Measurements from ENCODE around the gene MIPEP. TPM values are rescaled to one million over a fixed set of nuclear protein-coding genes. Genes with fewer than 3 reads are reported as not detected.

The MIPEP gene
- total RNA-seq, 1 donor from 2014 or later: 19.6 TPM

DNA sequence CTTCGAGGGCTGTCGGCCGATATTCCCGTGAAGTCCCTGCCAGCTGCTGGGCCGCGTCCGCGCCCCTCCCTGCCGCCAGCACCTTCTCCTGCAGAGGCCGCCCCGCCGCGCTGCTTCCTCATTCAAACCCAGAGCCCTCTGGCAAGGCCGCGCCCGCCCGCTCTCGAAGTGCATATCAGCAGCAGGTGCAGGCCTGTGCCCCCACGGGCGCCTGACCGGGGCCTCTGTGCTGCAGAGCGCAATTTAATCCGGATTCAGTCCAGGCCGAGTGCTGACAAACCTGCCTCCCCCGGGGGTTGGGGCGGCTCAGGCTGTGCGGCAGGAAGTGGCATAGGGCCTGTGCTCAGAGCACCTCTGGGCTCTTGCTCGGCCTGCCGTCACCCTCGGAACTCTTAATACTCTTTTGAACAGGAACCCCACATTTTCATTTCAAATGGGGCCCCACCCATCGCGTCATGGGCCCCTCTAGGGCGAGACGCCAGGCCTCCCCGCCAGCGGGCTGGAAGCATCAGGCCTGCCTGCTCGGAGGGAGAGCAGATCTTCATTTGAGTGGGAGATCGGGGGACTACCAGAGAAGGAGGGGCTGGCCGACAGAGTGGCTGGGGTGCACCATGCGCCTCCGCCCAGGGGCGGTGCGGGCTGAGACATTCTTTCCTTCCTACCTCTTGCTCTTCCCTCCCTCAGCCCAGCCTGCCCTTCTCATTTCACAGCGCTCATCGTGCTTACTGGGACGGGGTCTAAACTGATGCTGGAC, 193.3 kb downstream of the MIPEP start:
- no peak for DNase-seq (ENCODE audit: low read depth, low spot score)
- Mint-ChIP-seq H3K27me3 (ENCODE audit: low read depth) (no peaks in the 10 kb centered on the region), H3K27ac (ENCODE audit: unreplicated experiment) (peak overlapping the region; percentile 85)

DNA sequence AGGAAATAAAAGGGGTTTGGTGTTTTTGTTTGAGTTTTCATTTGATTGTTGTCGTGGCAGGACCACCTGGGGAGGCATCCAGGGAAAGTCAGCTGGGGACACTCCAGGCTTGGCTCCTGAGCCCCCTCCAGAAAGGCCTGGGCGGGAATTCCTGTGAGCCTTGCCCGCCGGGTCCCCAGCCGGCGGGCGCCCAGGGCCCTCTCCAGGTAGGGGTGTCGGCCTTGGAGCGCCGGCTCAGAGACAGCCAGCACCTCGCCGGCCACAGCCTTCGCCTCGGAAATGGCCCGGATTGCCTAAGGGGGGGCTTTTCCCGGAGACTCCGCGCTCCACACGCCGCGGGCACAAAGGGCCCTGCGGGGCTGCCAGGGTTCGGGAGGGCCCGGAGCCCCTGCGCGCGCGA, 194.0 kb downstream of the MIPEP start:
- H3K4me3 Mint-ChIP-seq: no peak overlapping the region
- no peak for DNase-seq (ENCODE audit: low read depth, low spot score)
- H3K9me3 Mint-ChIP-seq: peaks cover 4% of the 10 kb centered on the region

More for the DNA sequence above, 193.3 kb downstream of the MIPEP start:
- Mint-ChIP-seq H3K9me3 (peaks cover 4% of the 10 kb centered on the region), H3K4me1 (peaks cover 5% of the 10 kb centered on the region), H3K4me3 (no peak overlapping the region), H3K36me3 (ENCODE audit: low read depth) (no peaks in the 10 kb centered on the region)
- TF ChIP-seq, protein P1, sequence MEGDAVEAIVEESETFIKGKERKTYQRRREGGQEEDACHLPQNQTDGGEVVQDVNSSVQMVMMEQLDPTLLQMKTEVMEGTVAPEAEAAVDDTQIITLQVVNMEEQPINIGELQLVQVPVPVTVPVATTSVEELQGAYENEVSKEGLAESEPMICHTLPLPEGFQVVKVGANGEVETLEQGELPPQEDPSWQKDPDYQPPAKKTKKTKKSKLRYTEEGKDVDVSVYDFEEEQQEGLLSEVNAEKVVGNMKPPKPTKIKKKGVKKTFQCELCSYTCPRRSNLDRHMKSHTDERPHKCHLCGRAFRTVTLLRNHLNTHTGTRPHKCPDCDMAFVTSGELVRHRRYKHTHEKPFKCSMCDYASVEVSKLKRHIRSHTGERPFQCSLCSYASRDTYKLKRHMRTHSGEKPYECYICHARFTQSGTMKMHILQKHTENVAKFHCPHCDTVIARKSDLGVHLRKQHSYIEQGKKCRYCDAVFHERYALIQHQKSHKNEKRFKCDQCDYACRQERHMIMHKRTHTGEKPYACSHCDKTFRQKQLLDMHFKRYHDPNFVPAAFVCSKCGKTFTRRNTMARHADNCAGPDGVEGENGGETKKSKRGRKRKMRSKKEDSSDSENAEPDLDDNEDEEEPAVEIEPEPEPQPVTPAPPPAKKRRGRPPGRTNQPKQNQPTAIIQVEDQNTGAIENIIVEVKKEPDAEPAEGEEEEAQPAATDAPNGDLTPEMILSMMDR (conservative IDR thresholded peaks at IDR 0.05): no peak

DNA sequence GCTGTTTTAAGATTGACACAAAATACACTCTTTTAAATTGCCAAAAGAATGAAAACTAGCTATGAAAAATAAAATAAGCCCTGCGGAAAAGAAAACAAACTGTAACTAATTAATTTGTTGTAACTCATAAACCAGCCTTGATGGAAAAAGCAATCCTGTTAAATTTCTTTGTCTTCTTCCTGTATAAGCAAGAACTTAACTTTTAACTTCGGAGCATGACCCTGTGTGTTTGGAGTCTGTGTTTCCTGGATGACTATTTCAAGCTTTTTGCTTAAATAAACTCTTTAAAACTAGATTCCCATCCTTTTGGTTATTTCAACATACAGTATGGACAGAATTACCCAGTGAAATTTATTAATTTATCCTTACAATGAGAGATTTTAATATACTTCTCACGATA, 196.4 kb downstream of the MIPEP start:
- H3K4me3 Mint-ChIP-seq: no peak overlapping the region
- DNase-seq (ENCODE audit: low read depth, low spot score): no peak
- no peak overlapping the region for H3K27ac Mint-ChIP-seq (ENCODE audit: unreplicated experiment)
- H3K27me3 Mint-ChIP-seq (ENCODE audit: low read depth): no peaks in the 10 kb centered on the region
- TF ChIP-seq, protein P1 (conservative IDR thresholded peaks at IDR 0.05): no peak
- no peaks in the 10 kb centered on the region for H3K36me3 Mint-ChIP-seq (ENCODE audit: low read depth)
- peaks cover 5% of the 10 kb centered on the region for H3K4me1 Mint-ChIP-seq
- H3K9me3 Mint-ChIP-seq: no peaks in the 10 kb centered on the region

More for the DNA sequence above, 194.0 kb downstream of the MIPEP start:
- Mint-ChIP-seq H3K4me1 (peaks cover 5% of the 10 kb centered on the region), H3K27ac (ENCODE audit: unreplicated experiment) (no peak overlapping the region), H3K27me3 (ENCODE audit: low read depth) (no peaks in the 10 kb centered on the region), H3K36me3 (ENCODE audit: low read depth) (no peaks in the 10 kb centered on the region)
- TF ChIP-seq, protein P1 (conservative IDR thresholded peaks at IDR 0.05): no peak

DNA sequence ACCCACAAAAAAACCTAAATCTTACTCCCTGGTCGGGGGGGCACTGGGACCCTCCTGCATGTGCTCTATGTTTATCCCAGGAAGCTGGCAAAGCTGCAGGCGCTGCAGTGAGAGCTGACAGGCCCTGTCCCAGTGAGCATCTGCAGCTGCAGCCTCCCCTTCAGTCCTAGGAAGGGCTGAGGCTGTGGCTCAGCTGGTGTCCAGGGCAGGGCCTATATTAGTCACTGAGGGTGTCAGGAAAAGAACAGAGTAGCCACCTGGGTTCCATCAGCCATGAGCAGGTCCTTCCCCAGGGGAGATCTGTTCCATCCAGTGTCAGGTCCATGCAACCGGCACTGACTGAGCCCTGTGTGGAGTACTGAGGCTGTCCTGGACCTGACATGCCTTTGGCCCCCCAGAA, 198.5 kb downstream of the MIPEP start:
- Mint-ChIP-seq H3K4me1 (no peaks in the 10 kb centered on the region), H3K9me3 (peaks cover 2% of the 10 kb centered on the region), H3K27me3 (ENCODE audit: low read depth) (no peaks in the 10 kb centered on the region), H3K36me3 (ENCODE audit: low read depth) (peaks cover 4% of the 10 kb centered on the region), H3K4me3 (no peak overlapping the region), H3K27ac (ENCODE audit: unreplicated experiment) (no peak overlapping the region)
- TF ChIP-seq, protein P1 (conservative IDR thresholded peaks at IDR 0.05): no peak
- no peak for DNase-seq (ENCODE audit: low read depth, low spot score)

DNA sequence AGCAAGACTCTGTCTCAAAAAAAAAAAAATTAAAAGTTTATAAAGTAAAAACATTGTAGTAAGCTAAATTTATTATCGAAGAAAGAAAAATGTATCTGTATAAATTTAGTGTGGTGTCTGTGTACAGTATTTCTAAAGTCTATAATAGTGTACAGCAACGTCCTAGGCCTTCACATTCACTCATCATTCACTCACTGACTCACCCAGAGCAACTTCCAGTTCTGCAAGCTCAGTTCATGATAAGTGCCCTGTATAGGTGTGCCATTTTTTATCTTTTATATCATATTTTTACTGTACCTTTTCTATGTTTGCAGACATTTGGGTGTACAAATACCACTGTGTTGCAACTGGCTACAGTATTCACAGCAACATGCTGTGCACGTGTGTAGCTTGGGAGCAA, 200.9 kb downstream of the MIPEP start:
- DNase-seq (ENCODE audit: low read depth, low spot score): no peak
- H3K27me3 Mint-ChIP-seq (ENCODE audit: low read depth): no peaks in the 10 kb centered on the region
- TF ChIP-seq, protein P1 (conservative IDR thresholded peaks at IDR 0.05): no peak
- H3K27ac Mint-ChIP-seq (ENCODE audit: unreplicated experiment): no peak overlapping the region
- H3K36me3 Mint-ChIP-seq (ENCODE audit: low read depth): peaks cover 10% of the 10 kb centered on the region
- no peaks in the 10 kb centered on the region for H3K4me1 Mint-ChIP-seq
- H3K4me3 Mint-ChIP-seq: no peak overlapping the region
- H3K9me3 Mint-ChIP-seq: peaks cover 6% of the 10 kb centered on the region
